Vagina (tissue), 2 donors: ENCODE measurements around the gene EIF5A. TPM values are rescaled to one million over a fixed set of nuclear protein-coding genes. Genes with fewer than 3 reads are reported as not detected.
A peak's percentile ranks its signal among the peaks of the same experiment; 100 is the strongest.

Experiments used
- DNase-seq, 2 donors: peaks; one replicate each; pipeline ENCODE4 v3.0.0-alpha.2; 2017; ENCODE audit errors: extremely low spot score in 2 of 2
- H3K27ac ChIP-seq: fragments of 200-600 bp; sonication (generic); one replicate; pipeline ENCODE4 v1.5.1; 2019
- H3K27me3 ChIP-seq: fragments of 200-600 bp; sonication (generic); one replicate; pipeline ENCODE4 v1.5.1; 2019
- H3K36me3 ChIP-seq, 2 donors: fragments of 200-600 bp; sonication (generic); one replicate each; pipeline ENCODE4 v1.5.1; 2017 to 2019
- H3K4me1 ChIP-seq: fragments of 200-600 bp; sonication (generic); one replicate; pipeline ENCODE4 v1.5.1; 2019
- H3K4me3 ChIP-seq, 2 donors: fragments of 200-600 bp; sonication (generic); 1 replicate in 1 of 2; 2 replicates in 1 of 2; pipeline ENCODE4 v1.5.1; 2016 to 2019
- H3K9me3 ChIP-seq: fragments of 200-600 bp; sonication (generic); one replicate; pipeline ENCODE4 v1.5.1; 2019
- POLR2A ChIP-seq, 2 donors: fragments of 450-650 bp; IDR thresholded peaks; one replicate each; pipeline ENCODE4 v1.6.1; 2017; ENCODE audit warnings: antibody characterized with exemption in 2 of 2, mild to moderate bottlenecking in 2 of 2, moderate library complexity in 2 of 2
- POLR2AphosphoS5 ChIP-seq, 2 donors: sonication (generic); formaldehyde crosslinking; IDR thresholded peaks; one replicate each; pipeline ENCODE4 v1.9.0; 2017; ENCODE audit warnings: antibody characterized with exemption in 2 of 2, mild to moderate bottlenecking in 2 of 2, low read depth in 1 of 2; ENCODE audit not compliant: insufficient read depth in 1 of 2
- intact Hi-C: fragments of 100-400 bp; cut with DNase I; formaldehyde crosslinking; loops from one replicate; pipeline ENCODE4 v1.15.1; 2023
- total RNA-seq: library from RNA; depleted of rRNA; stranded (reverse); fragments of >200 nt; gene quantifications from one replicate; pipeline ENCODE4 v1.2.3, GENCODE V29; 2016
- TF ChIP-seq, protein P1 (sequence below), 3 experiments: fragments of 450-650 bp in 2 of 3; fragments of 200-600 bp in 1 of 3; sonication (generic) in 1 of 3; IDR thresholded peaks; one replicate each; pipeline ENCODE4 v1.5.1; 2017 to 2019; ENCODE audit warnings: antibody characterized with exemption in 3 of 3, mild to moderate bottlenecking in 2 of 3, moderate library complexity in 2 of 3

The EIF5A gene
- total RNA-seq, 1 donor from 2014 or later: 238 TPM

DNA sequence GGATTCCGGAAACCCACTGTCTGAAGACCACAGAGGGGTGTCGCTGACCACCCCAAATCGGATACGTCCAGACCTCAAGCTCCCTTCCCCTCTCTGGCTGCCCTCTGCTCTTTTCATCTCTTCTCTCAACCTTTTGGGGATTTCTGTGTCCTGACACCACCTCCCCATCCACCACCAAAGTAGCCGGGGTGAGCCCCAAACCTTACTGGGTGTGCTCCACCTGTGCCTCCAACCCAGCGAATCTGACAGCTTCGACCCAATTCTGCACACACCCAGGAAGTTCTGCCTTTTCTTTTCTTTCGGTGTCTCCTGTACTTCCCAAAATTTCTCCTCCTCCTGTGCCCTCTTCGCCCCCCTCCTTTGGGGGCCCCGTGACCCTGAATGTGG is 45.1 kb downstream of the EIF5A start:
- peaks cover 52% of the 10 kb centered on the region for H3K4me1 ChIP-seq
- no peaks in the 10 kb centered on the region for H3K9me3 ChIP-seq
- no peaks in the 10 kb centered on the region for H3K36me3 ChIP-seq
- intact Hi-C loops: loop anchor here (5.0 to 10.0 kb wide), 4 partner anchors 55 to 212 kb away; partner anchors contain the start of genes FGF11, NLGN2, POLR2A and SENP3
- H3K4me3 ChIP-seq: peak overlapping the region; percentile 87 to 99
- TF ChIP-seq, protein P1, sequence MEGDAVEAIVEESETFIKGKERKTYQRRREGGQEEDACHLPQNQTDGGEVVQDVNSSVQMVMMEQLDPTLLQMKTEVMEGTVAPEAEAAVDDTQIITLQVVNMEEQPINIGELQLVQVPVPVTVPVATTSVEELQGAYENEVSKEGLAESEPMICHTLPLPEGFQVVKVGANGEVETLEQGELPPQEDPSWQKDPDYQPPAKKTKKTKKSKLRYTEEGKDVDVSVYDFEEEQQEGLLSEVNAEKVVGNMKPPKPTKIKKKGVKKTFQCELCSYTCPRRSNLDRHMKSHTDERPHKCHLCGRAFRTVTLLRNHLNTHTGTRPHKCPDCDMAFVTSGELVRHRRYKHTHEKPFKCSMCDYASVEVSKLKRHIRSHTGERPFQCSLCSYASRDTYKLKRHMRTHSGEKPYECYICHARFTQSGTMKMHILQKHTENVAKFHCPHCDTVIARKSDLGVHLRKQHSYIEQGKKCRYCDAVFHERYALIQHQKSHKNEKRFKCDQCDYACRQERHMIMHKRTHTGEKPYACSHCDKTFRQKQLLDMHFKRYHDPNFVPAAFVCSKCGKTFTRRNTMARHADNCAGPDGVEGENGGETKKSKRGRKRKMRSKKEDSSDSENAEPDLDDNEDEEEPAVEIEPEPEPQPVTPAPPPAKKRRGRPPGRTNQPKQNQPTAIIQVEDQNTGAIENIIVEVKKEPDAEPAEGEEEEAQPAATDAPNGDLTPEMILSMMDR (IDR thresholded peaks at IDR 0.05): no peak
- TF ChIP-seq POLR2A (IDR thresholded peaks at IDR 0.05) (no peak), POLR2AphosphoS5 (IDR thresholded peaks at IDR 0.05; ENCODE audit: insufficient read depth in 1 of 2, low read depth in 1 of 2) (no peak)
- H3K27me3 ChIP-seq: no peaks in the 10 kb centered on the region
- H3K27ac ChIP-seq: peak overlapping the region; percentile 96
- no peak for DNase-seq

DNA sequence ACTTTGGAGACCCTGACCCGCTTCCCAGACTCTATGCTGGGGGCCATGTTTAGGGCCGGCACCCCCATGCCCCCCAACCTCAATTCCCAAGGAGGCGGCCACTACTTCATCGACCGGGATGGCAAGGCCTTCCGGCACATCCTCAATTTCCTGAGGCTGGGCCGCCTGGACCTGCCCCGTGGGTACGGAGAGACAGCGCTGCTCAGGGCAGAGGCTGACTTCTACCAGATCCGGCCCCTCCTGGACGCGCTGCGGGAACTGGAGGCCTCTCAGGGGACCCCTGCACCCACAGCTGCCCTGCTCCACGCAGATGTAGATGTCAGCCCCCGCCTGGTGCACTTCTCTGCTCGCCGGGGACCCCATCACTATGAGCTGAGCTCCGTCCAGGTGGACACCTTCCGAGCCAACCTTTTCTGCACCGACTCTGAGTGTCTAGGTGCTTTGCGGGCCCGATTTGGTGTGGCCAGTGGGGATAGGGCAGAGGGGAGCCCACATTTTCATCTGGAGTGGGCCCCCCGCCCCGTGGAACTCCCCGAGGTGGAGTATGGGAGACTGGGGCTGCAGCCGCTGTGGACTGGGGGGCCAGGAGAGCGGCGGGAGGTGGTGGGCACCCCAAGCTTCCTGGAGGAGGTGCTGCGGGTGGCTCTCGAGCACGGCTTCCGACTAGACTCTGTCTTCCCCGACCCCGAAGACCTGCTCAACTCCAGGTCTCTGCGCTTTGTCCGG is 45.6 kb downstream of the EIF5A start:
- Histone ChIP-seq H3K9me3 (no peaks in the 10 kb centered on the region), H3K27ac (peak overlapping the region; percentile 96), H3K27me3 (no peaks in the 10 kb centered on the region), H3K4me1 (peaks cover 52% of the 10 kb centered on the region), H3K36me3 (no peaks in the 10 kb centered on the region), H3K4me3 (peak overlapping the region; percentile 87 to 99)
- intact Hi-C loops: loop anchor here (5.0 to 10.0 kb wide), 4 partner anchors 54 to 212 kb away; partner anchors contain the start of genes FGF11, NLGN2, POLR2A and SENP3
- DNase-seq: no peak
- TF ChIP-seq, protein P1 (IDR thresholded peaks at IDR 0.05): no peak
- TF ChIP-seq POLR2AphosphoS5 (IDR thresholded peaks at IDR 0.05; ENCODE audit: insufficient read depth in 1 of 2, low read depth in 1 of 2) (no peak), POLR2A (IDR thresholded peaks at IDR 0.05) (no peak)

- no peak for DNase-seq
- H3K36me3 ChIP-seq: no peaks in the 10 kb centered on the region
- intact Hi-C loops: loop anchor here (5.0 to 10.0 kb wide), 4 partner anchors 53 to 210 kb away; partner anchors contain the start of genes FGF11, NLGN2, POLR2A and SENP3
- peak in 1 of 2 donors; percentile 69 for TF ChIP-seq POLR2AphosphoS5 (IDR thresholded peaks at IDR 0.05; ENCODE audit: insufficient read depth in 1 of 2, low read depth in 1 of 2)
- no peak for TF ChIP-seq POLR2A (IDR thresholded peaks at IDR 0.05)
- peak overlapping the region in 1 of 2 donors; percentile 87 for H3K4me3 ChIP-seq
- H3K27ac ChIP-seq: peak overlapping the region; percentile 96
- peaks cover 45% of the 10 kb centered on the region for H3K4me1 ChIP-seq
- H3K27me3 ChIP-seq: no peaks in the 10 kb centered on the region
- no peaks in the 10 kb centered on the region for H3K9me3 ChIP-seq
These were observed 46.9 kb downstream of the EIF5A start for GRCh38 chr17:7354262-7354843.

- Histone ChIP-seq H3K36me3 (no peaks in the 10 kb centered on the region), H3K9me3 (no peaks in the 10 kb centered on the region), H3K27ac (peak within 1 kb of the TSS; percentile 96), H3K4me1 (peaks cover 38% of the 10 kb centered on the region), H3K27me3 (no peaks in the 10 kb centered on the region), H3K4me3 (peak within 1 kb of the TSS; percentile 12 to 87)
- TF ChIP-seq, protein P1 (IDR thresholded peaks at IDR 0.05): no peak
- TF ChIP-seq POLR2AphosphoS5 (IDR thresholded peaks at IDR 0.05; ENCODE audit: insufficient read depth in 1 of 2, low read depth in 1 of 2) (peak in 1 of 2 donors; percentile 24), POLR2A (IDR thresholded peaks at IDR 0.05) (no peak)
- intact Hi-C loops: loop anchor here (10.0 kb wide), 1 partner anchor 210 kb away; the partner anchor contains the start of gene SENP3
- no peak for DNase-seq
These were observed 47.6 kb downstream of the EIF5A start, which contains the start of gene TMEM95 for GRCh38 chr17:7355053-7355452. TSS of gene TMEM95 (plus strand) at chr17:7355156. CDS start at chr17:7355205, 49 bp downstream.

GRCh38 chr17:7355573-7355972 is 48.1 kb downstream of the EIF5A start:
- Histone ChIP-seq H3K9me3 (no peaks in the 10 kb centered on the region), H3K36me3 (no peaks in the 10 kb centered on the region), H3K4me1 (peaks cover 37% of the 10 kb centered on the region), H3K27ac (peak overlapping the region; percentile 96), H3K27me3 (no peaks in the 10 kb centered on the region), H3K4me3 (peak overlapping the region in 1 of 2 donors; percentile 12)
- TF ChIP-seq POLR2AphosphoS5 (IDR thresholded peaks at IDR 0.05; ENCODE audit: insufficient read depth in 1 of 2, low read depth in 1 of 2) (no peak), POLR2A (IDR thresholded peaks at IDR 0.05) (no peak)
- TF ChIP-seq, protein P1 (IDR thresholded peaks at IDR 0.05): no peak
- intact Hi-C loops: loop anchor here (10.0 kb wide), 1 partner anchor 209 kb away; the partner anchor contains the start of gene SENP3
- no peak for DNase-seq
